ENCODE data around the gene GRK3.

GRCh38 chr22:25569361-25569760, 4.9 kb downstream of the GRK3 start:
- TF ChIP-seq POLR2A (IDR thresholded peaks at IDR 0.05; ENCODE audit: low read length) (no peak), GATA1 (IDR thresholded peaks at IDR 0.05; ENCODE audit: low read depth, low read length) (no peak)
